ENCODE results near the gene NPTN.

DNA sequence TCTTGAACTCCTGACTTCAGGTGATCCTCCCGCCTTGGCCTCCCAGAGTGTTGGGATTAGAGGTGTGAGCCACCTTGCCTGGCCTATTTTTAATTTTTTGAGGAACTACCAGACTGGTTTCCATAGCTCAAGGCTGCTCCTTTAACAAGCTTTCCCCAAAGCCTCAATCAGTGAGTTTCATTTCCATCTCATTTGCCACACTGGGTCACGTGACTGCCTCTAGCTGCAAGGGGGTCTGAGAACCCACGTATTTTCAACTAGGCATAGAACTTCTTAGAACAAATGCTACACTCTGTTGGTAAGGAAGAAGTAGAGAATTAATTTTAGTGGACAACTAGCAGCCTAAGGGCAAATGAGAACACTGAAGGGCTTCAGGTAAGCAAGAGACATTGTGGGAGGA is 47.9 kb upstream of the NPTN start:
- TF ChIP-seq, protein P1, sequence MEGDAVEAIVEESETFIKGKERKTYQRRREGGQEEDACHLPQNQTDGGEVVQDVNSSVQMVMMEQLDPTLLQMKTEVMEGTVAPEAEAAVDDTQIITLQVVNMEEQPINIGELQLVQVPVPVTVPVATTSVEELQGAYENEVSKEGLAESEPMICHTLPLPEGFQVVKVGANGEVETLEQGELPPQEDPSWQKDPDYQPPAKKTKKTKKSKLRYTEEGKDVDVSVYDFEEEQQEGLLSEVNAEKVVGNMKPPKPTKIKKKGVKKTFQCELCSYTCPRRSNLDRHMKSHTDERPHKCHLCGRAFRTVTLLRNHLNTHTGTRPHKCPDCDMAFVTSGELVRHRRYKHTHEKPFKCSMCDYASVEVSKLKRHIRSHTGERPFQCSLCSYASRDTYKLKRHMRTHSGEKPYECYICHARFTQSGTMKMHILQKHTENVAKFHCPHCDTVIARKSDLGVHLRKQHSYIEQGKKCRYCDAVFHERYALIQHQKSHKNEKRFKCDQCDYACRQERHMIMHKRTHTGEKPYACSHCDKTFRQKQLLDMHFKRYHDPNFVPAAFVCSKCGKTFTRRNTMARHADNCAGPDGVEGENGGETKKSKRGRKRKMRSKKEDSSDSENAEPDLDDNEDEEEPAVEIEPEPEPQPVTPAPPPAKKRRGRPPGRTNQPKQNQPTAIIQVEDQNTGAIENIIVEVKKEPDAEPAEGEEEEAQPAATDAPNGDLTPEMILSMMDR (conservative IDR thresholded peaks at IDR 0.05; ENCODE audit: low read depth, low read length): no peak
- no peak for TF ChIP-seq EZH2phosphoT487 (IDR thresholded peaks at IDR 0.05; ENCODE audit: borderline replicate concordance, low read length)

Data from PC-3 (cell line).